HepG2 (cell line): ENCODE data around the gene OPRL1. TPM values are rescaled to one million over a fixed set of nuclear protein-coding genes. Genes with fewer than 3 reads are reported as not detected.

Experiments used
- DMAP1 ChIP-seq: IDR thresholded peaks from 2 replicates; pipeline ENCODE4 v1.6.1; 2016
- JARID2 ChIP-seq: sonication (generic); formaldehyde crosslinking; IDR thresholded peaks from 2 replicates; pipeline ENCODE4 v1.8.1; 2023; ENCODE audit warnings: missing genetic modification reagents, inconsistent platforms; ENCODE audit not compliant: insufficient replicate concordance
- KDM1A ChIP-seq: IDR thresholded peaks from 2 replicates; pipeline ENCODE4 v1.6.1; 2016; ENCODE audit warnings: missing compliant biosample characterization
- POLR2G ChIP-seq: fragments of 200-400 bp; formaldehyde crosslinking; IDR thresholded peaks from 2 replicates; pipeline ENCODE4 v1.6.1; 2018; ENCODE audit warnings: mild to moderate bottlenecking, low read depth, low read length, moderate library complexity
- SP1 ChIP-seq, 2 experiments: fragments of 450-650 bp in 1 of 2; sonication (generic) in 1 of 2; formaldehyde crosslinking in 1 of 2; IDR thresholded peaks; 2 replicates each; pipeline versions ENCODE4 v1.4.0 to v1.6.1; 2016 to 2020; ENCODE audit warnings: missing genetic modification reagents in 1 of 2
- STAG1 ChIP-seq: sonication (generic); formaldehyde crosslinking; IDR thresholded peaks from 2 replicates; pipeline ENCODE4 v1.4.0; 2020; ENCODE audit warnings: missing genetic modification reagents
- ZBTB40 ChIP-seq, 2 experiments: fragments of 450-650 bp in 1 of 2; sonication (generic) in 1 of 2; formaldehyde crosslinking in 1 of 2; IDR thresholded peaks; 2 replicates each; pipeline versions ENCODE4 v1.6.1 to v1.8.0; 2016 to 2022; ENCODE audit warnings: antibody characterized with exemption in 1 of 2, mild to moderate bottlenecking in 1 of 2, missing genetic modification reagents in 1 of 2
- ZFP62 ChIP-seq: sonication (generic); formaldehyde crosslinking; IDR thresholded peaks from 2 replicates; pipeline ENCODE4 v1.4.0; 2020; ENCODE audit warnings: missing genetic modification reagents
- ZNF224 ChIP-seq: sonication (generic); formaldehyde crosslinking; IDR thresholded peaks from 2 replicates; pipeline ENCODE4 v1.5.0; 2020; ENCODE audit warnings: mild to moderate bottlenecking, missing genetic modification reagents
- ZNF549 ChIP-seq: sonication (generic); formaldehyde crosslinking; IDR thresholded peaks from 2 replicates; pipeline ENCODE4 v1.5.0; 2020; ENCODE audit warnings: missing genetic modification reagents
- ZNF724P ChIP-seq: sonication (generic); formaldehyde crosslinking; IDR thresholded peaks from 2 replicates; pipeline ENCODE4 v1.8.0; 2022; ENCODE audit warnings: missing genetic modification reagents, borderline replicate concordance
- polyA plus RNA-seq, 8 experiments: library from polyadenylated mRNA; depleted of rRNA in 3 of 8; stranded (reverse) in 7 of 8; unstranded in 1 of 8; fragments of >200 nt; fragmentation: Illumina TruSeq in 4 of 8; extraction: Trizol in 4 of 8; gene quantifications; 2 replicates each; pipeline versions ENCODE4 v1.2.1 to v1.2.3, GENCODE V29; 2011 to 2016; ENCODE audit warnings: low read depth in 4 of 8, missing spikeins in 1 of 8, mixed read lengths in 1 of 8; ENCODE audit not compliant: insufficient read depth in 1 of 8
- total RNA-seq, 5 experiments: library from RNA; depleted of rRNA; stranded (reverse); fragments of >200 nt; fragmentation: Illumina TruSeq; extraction: Trizol; gene quantifications; 2 replicates each; pipeline ENCODE4 v1.2.3, GENCODE V29; 2016; ENCODE audit warnings: low read depth in 1 of 5
- TF ChIP-seq, protein P1 (sequence below): sonication (generic); formaldehyde crosslinking; IDR thresholded peaks from 2 replicates; pipeline ENCODE4 v1.5.0; 2020; ENCODE audit warnings: missing genetic modification reagents
- TF ChIP-seq, protein P2 (sequence below): IDR thresholded peaks from 2 replicates; pipeline ENCODE4 v1.6.1; 2016; ENCODE audit warnings: missing compliant biosample characterization, missing genetic modification reagents, borderline replicate concordance
- TF ChIP-seq, protein P3 (sequence below): sonication (generic); formaldehyde crosslinking; IDR thresholded peaks from 2 replicates; pipeline ENCODE4 v1.5.0; 2020; ENCODE audit warnings: mild to moderate bottlenecking, missing genetic modification reagents
- TF ChIP-seq, protein P4 (sequence below): sonication (generic); formaldehyde crosslinking; IDR thresholded peaks from 2 replicates; pipeline ENCODE4 v1.5.0; 2020; ENCODE audit warnings: missing genetic modification reagents

Gene OPRL1
- total and polyA plus RNA-seq, 2 of the 13 experiments (the other 11 are each of a cell fraction or from before 2014, with no cell fraction given), result 0.35 to 0.71 TPM

DNA sequence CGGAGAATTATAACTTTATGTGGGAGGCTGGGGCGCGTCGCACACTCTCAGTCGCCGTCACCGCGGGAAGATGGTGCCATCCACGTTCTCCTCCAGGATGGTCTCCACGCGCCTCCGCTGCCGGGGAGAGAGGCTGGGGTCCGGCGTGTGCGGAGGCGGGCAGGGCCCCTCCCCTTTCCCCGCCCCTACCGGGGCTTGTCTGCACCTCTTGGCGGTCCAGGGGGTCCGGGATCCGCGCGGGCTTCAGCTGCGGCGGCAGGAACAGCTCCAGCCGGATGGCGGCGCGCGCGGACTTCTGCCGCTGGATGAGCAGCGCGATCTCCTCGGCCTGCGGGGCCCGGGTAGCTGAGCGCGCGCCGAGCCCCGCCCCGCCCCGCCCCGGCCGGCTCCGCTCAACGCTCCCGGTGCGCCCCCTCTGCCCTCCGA lies 3.5 kb downstream of the OPRL1 start (continued):
- TF ChIP-seq ZBTB40 (IDR thresholded peaks at IDR 0.05) (no peak), ZBTB40 (CRISPR knock-in tag; IDR thresholded peaks at IDR 0.05) (0 out of 2 replicates have a peak, but pooled peaks have one; percentile 43), STAG1 (CRISPR knock-in tag) (peak; percentile 84), ZNF549 (CRISPR knock-in tag) (no peak), ZNF224 (CRISPR knock-in tag) (no peak), KDM1A (CRISPR knock-in tag) (no peak), SP1 (IDR thresholded peaks at IDR 0.05) (no peak), SP1 (CRISPR knock-in tag; IDR thresholded peaks at IDR 0.05) (no peak), POLR2G (no peak), ZFP62 (CRISPR knock-in tag) (no peak), DMAP1 (CRISPR knock-in tag) (no peak; the same call in 1 of the 2 replicates), JARID2 (no peak), ZNF724P (no peak)
- TF ChIP-seq, protein P1, sequence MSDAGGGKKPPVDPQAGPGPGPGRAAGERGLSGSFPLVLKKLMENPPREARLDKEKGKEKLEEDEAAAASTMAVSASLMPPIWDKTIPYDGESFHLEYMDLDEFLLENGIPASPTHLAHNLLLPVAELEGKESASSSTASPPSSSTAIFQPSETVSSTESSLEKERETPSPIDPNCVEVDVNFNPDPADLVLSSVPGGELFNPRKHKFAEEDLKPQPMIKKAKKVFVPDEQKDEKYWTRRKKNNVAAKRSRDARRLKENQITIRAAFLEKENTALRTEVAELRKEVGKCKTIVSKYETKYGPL, result no peak
- TF ChIP-seq, protein P2, sequence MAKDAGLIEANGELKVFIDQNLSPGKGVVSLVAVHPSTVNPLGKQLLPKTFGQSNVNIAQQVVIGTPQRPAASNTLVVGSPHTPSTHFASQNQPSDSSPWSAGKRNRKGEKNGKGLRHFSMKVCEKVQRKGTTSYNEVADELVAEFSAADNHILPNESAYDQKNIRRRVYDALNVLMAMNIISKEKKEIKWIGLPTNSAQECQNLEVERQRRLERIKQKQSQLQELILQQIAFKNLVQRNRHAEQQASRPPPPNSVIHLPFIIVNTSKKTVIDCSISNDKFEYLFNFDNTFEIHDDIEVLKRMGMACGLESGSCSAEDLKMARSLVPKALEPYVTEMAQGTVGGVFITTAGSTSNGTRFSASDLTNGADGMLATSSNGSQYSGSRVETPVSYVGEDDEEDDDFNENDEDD (CRISPR knock-in tag), result peak; percentile 73
- TF ChIP-seq, protein P3, sequence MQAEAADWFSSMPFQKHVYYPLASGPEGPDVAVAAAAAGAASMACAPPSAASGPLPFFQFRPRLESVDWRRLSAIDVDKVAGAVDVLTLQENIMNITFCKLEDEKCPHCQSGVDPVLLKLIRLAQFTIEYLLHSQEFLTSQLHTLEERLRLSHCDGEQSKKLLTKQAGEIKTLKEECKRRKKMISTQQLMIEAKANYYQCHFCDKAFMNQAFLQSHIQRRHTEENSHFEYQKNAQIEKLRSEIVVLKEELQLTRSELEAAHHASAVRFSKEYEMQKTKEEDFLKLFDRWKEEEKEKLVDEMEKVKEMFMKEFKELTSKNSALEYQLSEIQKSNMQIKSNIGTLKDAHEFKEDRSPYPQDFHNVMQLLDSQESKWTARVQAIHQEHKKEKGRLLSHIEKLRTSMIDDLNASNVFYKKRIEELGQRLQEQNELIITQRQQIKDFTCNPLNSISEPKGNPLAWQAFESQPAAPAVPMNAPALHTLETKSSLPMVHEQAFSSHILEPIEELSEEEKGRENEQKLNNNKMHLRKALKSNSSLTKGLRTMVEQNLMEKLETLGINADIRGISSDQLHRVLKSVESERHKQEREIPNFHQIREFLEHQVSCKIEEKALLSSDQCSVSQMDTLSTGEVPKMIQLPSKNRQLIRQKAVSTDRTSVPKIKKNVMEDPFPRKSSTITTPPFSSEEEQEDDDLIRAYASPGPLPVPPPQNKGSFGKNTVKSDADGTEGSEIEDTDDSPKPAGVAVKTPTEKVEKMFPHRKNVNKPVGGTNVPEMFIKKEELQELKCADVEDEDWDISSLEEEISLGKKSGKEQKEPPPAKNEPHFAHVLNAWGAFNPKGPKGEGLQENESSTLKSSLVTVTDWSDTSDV (CRISPR knock-in tag), result 0 out of 2 replicates have a peak, but pooled peaks have one; percentile 12
- TF ChIP-seq, protein P4, sequence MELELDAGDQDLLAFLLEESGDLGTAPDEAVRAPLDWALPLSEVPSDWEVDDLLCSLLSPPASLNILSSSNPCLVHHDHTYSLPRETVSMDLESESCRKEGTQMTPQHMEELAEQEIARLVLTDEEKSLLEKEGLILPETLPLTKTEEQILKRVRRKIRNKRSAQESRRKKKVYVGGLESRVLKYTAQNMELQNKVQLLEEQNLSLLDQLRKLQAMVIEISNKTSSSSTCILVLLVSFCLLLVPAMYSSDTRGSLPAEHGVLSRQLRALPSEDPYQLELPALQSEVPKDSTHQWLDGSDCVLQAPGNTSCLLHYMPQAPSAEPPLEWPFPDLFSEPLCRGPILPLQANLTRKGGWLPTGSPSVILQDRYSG (CRISPR knock-in tag), result no peak
